Activated T-cell treated with anti-CD3 and anti-CD28 coated beads, Interleukin-2, amount 50 U/mL, for 48 hours (primary cell): Measurements from ENCODE around the gene JMJD6.
"Not testable (repeated sequence)": the region's sequence is repeated elsewhere in the genome, so short reads cannot be mapped to it uniquely, and the experiment has no call there.

ENCODE experiments used
- DNase-seq, 2 experiments: peaks; one replicate each; pipeline ENCODE4 v3.0.0-alpha.2; 2020

The JMJD6 gene

DNA sequence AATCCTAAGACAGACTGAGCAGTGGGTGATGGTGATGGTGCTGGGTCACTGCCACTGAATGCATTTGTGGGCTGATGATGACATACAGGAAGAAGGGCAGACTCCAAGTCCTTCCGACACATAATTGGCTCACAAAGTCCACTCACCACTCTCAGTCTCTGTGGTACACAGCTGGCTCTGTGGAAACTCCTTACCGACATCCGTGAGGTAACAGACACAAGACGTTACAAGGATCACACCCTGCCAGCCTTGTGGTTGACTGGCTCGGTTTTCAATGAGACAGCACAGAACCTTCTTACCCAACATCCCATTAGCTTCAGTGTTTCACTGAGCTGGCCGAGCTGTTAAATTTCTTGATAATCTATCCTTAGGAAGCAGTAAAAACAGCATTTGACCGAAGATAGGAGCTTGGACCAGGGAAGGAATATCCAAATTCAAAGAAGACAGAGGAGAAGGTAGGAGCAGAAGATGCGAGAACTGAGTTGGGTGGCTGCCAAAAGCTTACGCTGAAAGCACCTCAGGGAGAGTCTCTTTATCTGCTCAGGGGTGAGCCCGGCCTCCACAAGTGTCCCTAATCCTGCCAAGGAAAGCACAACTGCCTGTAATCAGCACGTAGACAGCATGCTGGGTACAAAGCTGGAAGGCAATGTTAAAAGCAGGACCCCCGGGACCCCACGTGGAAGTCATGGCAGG is 10.1 kb downstream of the JMJD6 start:
- peak; percentile 69 to 72 for DNase-seq

DNA sequence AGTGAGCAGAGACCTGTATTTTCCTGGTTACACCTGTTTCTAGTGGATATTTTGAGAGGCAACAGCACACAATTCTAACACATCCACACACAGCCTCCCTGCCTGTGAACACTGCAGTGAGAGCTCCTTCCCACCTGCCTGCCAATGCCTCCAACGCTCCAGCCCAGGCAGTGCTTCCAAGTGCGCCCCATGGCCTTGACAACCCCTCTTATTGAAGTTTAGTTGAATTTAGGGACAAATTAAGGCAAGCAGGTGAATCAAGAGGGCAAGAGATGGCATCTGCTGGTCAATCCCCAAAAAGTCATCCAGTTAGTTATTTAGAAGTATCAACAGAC is 10.9 kb downstream of the JMJD6 start:
- no peak for DNase-seq

DNA sequence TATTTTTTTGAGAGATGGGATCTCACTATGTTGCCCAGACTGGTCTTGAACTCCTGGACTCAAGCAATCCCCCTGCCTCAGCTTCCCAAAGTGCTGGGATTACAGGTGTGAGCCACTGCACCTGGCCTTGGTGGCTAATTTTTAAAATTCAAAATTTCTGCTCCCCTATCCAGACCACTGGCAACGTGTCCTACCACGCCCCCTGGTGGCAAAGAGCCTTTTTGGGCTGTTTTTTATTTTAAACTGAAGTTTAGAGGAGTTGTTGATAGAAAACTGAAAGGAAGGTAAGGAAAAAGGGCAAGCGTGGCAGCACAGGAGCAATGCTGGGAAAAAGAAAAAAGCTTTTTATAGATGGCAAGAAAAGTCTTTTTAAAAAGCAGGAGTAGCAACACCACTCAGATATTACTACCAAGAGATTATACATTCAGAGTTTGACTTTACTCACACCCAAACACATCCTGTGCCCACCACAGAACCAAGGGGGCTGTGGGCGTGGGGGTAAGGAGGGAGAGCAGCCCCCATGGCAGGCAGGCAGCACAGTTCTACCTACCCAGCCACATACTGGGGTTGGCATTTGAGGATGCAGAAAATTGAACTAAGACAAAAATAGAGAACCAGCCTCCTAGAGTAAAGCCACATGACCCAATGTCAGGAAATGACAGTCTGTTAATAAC is 11.4 kb downstream of the JMJD6 start:
- DNase-seq = peak; percentile 83 to 88

DNA sequence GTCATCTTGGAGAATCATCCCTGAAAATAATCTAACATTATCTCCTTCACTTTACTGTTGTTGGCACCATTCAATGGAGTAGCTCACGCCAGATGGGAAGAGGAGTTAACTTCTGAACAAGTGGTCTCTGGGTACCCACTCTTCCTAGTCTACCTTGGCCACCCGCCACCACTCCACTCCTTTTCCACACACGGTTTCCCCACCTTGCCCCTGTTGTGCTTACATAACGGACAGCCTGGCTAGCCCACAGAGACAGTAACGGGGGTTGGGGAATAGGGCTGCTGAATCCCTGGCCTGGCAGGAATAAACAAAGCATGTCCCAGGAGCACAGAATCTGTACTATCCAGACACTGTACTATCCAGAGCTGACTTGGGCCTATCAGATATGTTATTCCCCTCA is 12.1 kb downstream of the JMJD6 start:
- DNase-seq = no peak

DNA sequence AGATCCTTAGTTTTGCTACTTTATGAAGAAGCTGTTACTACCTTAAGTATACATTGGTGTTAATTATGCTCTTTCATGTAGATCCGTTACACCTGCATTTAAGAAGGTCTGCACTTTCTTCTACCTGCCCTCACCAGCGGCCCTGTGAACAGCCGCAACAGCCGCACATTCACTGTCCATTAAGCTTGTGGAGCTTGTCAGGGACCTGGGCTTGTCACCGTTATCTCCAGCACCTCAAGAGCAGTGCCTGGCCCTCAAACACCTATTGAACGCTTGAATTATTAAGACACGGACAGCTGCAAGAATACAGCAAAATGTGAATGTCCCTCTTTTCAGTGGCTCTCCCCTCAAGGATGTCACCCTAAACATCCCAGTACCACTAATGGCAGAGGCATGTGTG is 12.6 kb downstream of the JMJD6 start:
- no peak for DNase-seq

DNA sequence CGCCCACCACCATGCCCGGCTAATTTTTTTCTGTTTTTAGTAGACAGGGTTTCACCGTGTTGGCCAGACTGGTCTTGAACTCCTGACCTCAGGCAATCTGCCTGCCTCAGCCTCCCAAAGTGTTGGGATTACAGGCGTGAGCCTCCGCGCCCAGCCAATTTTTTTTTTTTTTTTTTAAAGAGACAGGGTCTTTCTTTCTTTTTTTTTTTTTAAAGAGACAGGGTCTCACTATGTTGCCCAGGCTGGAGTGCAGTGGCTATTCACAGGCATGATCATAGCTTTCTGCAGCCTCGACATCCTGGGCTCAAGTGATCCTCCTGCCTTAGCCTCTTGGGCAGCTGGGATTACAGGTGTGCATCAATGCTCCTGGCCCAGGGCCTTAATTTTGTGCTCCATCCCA is 14.1 kb downstream of the JMJD6 start:
- DNase-seq = not testable (repeated sequence)

DNA sequence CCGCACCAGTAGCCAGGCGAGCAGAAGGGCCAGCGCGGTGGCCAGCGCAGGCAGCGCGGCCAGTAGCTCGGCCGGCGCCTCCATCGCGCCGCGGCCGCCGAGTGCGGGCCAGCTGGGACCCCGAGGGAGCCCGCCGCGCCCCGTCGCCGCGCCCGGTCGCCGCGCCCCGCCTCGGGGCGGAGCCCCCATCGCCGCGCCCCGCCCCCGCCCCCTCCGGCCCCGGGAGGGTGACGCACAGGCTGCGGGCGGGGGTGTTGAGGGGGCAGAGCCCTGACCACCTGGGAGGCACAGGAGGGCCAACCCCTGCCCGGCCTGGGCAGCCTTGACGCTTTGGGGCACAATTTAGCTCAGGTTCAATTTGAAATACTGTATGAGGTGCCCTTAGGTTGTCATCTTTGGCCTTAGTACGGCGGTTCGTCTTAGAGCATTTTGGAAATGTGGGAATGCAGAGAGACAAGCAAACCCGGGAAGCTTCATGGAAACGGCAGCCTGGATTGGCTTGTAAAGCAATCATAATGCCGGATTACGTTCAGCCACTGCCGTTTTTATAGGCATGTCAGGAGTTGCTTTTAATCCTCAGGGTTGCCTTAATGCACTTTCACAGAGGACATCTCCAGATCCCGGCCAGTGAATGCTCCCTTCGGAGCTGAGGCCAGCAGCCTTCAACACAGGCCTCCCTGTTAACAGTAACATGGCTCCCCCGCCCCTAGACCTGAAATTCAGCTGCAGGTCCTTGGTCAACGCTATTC is 15.4 kb downstream of the JMJD6 start, which contains the start of gene MXRA7:
MXRA7 (minus strand) TSS at position 103 of the 749 bp plus-strand sequence; CDS start at position 84, 19 bp downstream.
- DNase-seq = peak; percentile 71 to 77

DNA sequence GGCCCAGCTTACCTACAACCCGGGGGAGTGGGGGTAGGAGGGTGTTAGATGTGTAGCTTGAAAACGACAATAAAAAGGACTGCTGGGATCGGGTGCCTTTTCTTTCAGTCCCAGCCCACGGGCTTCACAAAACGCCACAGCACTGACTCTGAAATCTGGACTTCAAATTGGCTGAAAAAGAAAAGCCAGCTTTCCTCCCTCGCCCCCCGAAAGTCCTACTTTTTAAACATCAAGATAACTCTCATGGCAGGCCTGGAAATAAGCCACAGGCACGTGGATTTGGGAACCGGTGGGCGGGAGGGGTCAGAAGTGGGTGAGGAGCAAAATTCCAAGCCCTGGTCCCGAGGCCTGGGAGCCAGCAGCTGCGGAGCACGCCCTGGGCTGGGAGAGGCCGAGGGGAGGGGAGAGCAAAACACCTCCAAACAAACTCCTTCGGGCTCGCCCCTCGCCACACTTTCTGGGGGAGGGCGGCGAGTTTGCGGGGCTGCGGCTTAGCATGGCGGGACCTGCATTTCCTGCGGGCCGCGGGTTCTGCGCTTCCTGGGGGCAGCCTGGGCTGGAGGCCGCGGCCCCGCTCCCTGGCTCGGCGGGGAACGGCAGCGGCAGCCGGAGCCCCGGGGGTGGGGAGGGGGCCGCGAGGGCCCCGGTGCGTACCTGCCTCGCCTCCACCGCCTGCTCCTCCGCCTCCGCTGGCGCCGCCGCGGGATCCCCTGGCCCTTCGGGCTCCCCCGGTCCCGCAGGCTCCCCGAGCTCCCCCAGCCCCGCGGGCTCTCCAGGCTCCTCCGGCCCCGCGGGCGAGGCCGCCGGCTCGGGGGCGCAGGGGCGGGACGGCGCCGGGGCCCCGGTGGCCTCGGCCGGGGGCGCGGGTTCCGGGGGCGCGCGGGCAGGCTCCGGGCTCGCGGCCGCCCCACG is 16.2 kb downstream of the JMJD6 start:
- not testable (repeated sequence) for DNase-seq

DNA sequence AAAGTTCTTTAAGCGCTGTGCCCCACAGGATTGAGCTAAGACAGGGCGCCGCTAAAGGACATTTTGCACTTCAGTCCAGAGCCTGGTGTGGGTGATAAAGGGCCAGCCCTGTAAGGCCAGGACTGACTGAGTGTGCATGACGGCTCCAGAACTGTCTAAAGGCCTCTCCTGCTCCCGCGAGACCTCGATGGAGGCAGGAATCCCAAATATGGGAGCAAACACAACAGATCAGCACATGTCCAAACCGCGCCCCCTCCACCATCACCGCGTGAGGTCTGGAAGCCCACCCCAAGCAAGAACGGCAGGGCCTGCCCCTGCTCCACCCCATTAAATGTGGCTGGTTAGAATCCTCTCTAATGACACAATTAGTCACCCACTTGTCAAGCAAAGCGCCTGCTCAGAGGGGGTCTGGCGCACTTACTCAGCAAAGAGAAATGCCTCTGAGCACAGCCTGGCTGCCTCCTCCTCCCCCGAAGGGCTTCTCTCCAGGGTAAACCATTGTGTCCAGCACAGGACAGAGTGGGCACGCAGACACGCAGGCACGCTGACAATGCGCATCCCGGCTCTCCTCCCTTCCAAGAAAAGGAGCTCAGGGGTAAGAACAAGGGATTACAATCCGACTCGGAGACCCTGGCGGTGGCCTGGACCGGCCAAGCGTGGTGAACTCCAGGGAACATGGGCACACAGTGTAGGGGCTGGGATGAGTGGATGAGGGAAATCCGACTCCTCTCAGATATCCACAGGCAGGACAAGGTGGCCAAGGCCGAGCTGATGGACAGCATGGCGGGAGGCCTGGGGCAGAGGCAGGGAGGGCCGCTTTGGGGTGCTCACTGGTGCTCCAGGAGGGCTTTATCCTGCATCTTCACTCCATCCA is 17.1 kb downstream of the JMJD6 start:
- no peak for DNase-seq

DNA sequence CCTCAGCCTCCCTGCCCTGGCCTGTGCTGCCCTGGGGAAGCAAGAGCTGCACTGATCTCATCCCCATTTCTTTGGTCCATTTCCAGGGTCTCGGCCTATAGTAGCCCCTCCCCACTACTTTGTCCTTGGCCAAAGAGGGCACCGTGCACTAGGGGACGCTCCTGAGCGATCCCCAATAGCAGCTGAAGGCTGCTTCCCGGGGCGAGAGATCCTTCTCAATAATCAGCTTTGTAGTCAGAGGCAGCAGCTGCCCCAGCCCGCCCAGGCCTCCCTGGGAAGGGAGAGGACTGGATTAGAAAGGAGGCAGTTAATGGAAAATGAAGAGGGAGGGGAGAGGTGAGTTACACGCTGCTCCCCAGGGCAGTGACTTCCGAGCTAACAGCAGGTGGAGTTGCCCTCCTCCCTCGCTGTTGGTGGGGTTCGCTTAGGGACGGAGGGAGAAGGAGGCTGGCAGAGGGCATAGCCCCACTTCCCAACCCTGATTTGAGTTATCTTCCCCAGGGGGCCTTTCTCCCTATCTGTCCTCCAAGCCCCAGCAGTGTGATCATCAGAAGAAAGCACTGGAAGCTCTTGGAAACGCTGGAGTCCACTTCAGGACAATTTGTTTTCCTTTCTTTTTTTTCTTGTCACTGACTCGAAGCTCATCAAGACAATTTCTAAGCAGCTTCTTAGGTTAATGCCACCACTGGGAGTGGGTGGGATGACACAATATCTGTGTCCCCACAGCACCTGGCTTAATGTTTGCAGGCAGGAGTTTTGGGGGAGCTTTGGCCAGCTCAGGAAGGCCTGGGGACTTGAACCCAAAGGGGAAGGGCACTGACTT is 18.2 kb downstream of the JMJD6 start:
- no peak for DNase-seq

DNA sequence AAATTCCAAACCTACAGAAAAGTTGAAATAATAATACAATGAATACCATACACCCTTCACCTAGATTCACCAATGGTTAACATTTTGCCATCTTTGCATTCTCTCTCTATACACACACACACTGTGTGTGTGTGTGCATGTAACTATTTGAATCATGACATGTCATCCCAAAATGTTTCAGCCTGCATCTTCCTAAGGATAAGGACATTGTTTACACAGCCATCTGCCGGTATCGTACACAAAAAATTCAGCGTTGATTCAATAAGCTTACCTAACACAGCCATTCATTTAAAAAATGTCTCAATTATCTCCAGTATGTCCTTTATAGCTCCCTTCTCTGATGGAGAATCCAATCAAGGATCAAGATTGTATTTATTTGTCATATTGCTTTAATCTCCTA is 19.6 kb downstream of the JMJD6 start:
- no peak for DNase-seq

DNA sequence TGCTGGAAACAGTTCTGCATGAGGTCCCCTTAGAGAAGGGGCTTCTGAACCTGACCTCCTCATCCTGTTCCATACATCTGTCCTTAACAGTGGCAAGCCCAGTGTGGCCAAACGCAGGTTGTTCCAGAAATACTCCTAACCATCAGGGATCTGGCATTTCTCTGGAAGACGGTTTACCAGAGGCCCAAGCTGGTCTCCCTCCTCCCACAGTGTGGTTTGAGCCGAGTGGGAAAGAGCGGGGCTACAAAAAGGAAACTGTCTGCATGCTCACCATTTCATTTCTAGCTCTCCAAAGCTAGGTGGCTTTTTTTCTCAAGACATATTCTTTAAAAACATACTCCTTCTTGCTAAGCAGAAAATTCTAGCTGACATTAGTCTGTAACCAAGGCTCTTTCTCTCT is 21.6 kb downstream of the JMJD6 start:
- no peak for DNase-seq

DNA sequence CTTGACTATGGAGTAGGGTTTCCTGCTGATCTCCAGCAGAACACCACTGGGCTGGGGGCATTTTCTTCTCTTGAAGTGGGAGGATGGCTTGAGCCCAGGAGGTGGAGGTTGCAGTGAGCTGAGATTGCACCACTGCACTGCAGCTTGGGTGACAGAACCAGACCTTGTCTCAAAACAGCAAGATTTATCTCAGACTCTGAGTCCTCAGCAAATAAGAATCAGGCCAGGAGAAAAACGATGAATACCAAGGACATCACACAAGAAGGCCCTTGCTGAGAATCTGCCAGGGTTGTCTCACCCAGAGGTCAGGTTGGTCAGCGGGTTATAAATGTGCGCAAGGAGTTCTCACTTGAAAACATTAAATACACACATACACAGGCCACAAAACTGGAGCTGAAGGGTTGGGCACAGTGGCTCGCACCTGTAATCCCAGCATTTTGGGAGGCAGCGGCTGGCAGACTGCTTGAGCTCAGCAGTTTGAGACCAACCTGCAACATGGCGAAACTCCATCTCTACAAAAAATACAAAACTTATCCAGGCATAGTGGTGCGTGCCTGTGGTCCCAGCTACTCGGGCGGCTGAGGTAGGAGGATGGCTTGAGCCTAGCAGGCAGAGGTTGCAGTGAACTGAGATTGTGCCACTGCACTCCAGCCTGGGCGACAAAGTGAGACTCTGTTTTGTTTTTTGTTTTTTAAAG is 23.3 kb downstream of the JMJD6 start:
- no peak for DNase-seq

DNA sequence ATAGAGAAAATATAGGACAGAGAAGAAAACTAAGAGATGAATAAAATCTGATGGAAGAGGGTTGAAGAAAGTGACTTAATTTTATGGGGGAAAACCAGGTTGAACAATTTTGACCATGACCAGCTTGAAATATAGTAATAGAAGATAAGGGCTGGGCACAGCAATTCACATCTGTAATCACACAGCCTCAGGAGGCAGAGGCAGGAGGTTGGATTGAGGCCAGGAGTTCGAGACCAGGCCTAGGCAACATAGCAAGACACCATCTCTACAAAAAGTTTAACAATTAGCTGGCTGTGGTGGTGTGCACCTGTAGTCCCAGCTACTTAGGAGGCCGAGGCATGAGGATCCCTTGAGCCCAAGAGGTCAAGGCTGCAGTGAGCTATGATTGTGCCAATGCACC is 24.3 kb downstream of the JMJD6 start:
- no peak for DNase-seq

DNA sequence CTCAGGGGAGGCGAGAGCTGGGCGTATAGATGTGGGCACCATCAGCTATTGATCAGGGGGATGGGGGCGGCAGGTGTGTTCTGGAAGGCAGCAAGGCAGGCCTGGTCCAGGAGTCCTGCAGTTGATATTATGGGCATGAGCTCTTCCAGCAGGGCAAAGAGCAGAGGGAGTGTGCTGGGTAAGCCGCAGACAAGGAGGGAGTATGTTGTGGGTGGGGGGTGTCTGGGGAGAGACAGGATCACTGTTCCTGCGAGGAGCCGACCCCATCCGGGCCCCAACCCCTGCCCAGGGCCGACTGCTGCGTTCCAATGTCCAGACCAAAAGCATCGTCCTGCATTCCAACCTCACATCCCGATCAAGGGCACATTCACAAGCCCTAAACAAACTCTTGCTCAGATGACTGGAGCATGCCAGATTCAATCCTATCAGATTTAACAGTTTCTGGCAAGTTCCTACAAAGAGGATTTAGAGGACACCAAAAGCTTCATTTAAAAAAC is 24.9 kb downstream of the JMJD6 start:
- DNase-seq = no peak

DNA sequence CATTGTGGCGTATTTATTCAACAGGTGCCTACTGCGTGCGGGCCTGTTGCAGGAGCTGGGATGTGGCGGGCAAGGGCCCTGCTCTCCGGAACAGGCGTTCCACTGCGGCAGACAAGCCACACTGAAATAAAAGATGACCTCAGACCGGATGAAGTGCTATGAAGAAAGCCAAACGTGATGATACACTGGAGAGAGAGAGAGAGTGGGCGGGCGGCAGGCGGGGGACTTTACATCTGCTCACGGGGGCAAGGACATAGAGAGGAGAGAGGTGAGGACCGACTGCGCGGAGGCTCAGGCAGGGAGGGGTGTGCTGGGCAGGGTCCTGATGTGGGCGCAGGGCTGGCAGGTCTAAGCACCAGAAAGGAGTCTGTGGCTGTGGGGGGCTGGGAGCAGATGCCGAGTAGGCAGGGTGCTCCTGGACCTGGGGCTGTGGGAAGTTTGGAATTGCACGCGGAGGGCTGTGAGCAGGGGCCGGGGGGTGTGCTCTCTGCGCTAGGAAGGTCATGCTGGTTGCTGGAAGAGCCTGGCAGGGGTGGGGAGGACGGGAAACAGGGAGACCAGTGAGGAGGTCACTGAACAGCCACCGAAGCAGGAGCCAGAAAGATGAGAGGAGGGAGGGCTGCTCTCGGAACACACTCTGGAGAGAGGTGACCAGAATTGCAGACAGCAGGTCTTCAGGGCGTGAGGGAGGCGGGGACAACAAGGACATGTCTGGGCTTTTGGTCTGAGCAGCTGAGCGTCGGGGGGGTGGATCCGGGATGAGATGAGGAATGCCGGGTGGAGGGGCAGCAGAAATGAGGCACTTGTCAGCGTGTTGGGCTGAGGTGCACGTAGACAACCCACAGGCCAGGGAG is 25.6 kb downstream of the JMJD6 start:
- DNase-seq = no peak

DNA sequence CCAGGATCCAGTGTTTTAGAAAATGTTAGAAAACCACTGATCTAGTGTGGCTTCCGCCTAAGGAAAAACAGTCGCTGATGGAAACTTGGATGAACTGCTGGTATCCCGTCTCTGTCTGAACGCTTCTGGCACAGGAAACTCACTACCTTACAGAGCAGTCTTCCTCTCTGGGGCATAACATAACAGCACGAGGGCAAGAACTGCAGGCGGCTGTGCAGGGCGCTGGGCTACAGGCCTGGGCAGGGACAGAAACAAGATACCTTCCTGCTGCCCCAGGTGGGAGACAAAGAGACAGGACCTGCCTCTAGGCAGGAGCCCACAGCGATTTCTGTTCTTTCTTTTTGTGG is 26.2 kb downstream of the JMJD6 start:
- no peak for DNase-seq

DNA sequence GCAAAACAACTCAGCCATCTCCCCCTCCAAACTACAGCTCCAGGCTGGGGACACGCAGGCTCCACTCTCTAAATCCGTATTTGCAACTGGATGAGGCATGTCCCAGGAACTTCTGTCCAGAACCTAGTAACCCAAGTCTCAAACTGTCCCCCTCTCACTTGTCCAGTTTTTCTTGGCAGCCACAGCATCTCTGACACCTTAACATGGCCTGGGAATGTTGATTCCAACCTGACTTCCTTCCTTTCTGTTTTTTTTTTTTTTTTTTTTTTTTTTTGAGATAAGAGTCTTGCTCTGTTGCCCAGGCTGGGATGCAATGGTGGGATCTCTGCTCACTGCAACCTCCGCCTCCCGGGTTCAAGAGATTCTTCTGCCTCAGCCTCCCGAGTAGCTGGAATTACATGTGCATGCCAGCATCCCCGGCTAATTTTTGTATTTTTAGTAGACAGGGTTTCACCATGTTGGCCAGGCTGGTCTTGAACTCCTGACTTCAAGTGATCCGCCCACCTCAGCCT is 27.9 kb downstream of the JMJD6 start:
- DNase-seq = not testable (repeated sequence)
